ENCODE data around the gene SOS2. TPM values are rescaled to one million over a fixed set of nuclear protein-coding genes. Genes with fewer than 3 reads are reported as not detected.

SOS2 gene
- total RNA-seq, 1 experiment from 2014 or later: 2.4 TPM

- DNase-seq (ENCODE audit: low spot score): no peak
Measured at GRCh38 chr14:50116966-50117365, 114.4 kb downstream of the SOS2 start.

GRCh38 chr14:50116181-50116956, 115.0 kb downstream of the SOS2 start, which contains the start of gene VCPKMT:
VCPKMT (minus strand) TSS chr14:50116572; CDS start chr14:50116552, 20 bp downstream.
- DNase-seq (ENCODE audit: low spot score): peak; percentile 88

GRCh38 chr14:50113381-50114035, 117.9 kb downstream of the SOS2 start:
- no peak for DNase-seq (ENCODE audit: low spot score)

GRCh38 chr14:50110323-50111037, 120.9 kb downstream of the SOS2 start:
- DNase-seq (ENCODE audit: low spot score): no peak

- peak; percentile 23 for DNase-seq (ENCODE audit: low spot score)
Measured at GRCh38 chr14:50109342-50109741, 122.0 kb downstream of the SOS2 start.

- no peak for DNase-seq (ENCODE audit: low spot score)
Measured at GRCh38 chr14:50107850-50108249, 123.5 kb downstream of the SOS2 start.

- DNase-seq (ENCODE audit: low spot score): no peak
Measured at GRCh38 chr14:50106178-50106577, 125.2 kb downstream of the SOS2 start.

- no peak for DNase-seq (ENCODE audit: low spot score)
Measured at GRCh38 chr14:50103558-50103957, 127.8 kb downstream of the SOS2 start.

GRCh38 chr14:50101417-50101816, 130.0 kb downstream of the SOS2 start:
- no peak for DNase-seq (ENCODE audit: low spot score)

GRCh38 chr14:50100805-50101204, 130.6 kb downstream of the SOS2 start:
- DNase-seq (ENCODE audit: low spot score): no peak

GRCh38 chr14:50099335-50099734, 132.0 kb downstream of the SOS2 start:
- peak; percentile 43 for DNase-seq (ENCODE audit: low spot score)

- DNase-seq (ENCODE audit: low spot score): no peak
Measured at GRCh38 chr14:50095895-50096294, 135.5 kb downstream of the SOS2 start.

- no peak for DNase-seq (ENCODE audit: low spot score)
Measured at GRCh38 chr14:50094056-50094755, 137.2 kb downstream of the SOS2 start.

- DNase-seq (ENCODE audit: low spot score): no peak
Measured at GRCh38 chr14:50093496-50093895, 137.9 kb downstream of the SOS2 start.

- no peak for DNase-seq (ENCODE audit: low spot score)
Measured at GRCh38 chr14:50092006-50092555, 139.3 kb downstream of the SOS2 start.

- no peak for DNase-seq (ENCODE audit: low spot score)
Measured at GRCh38 chr14:50091240-50091913, 140.0 kb downstream of the SOS2 start.

GRCh38 chr14:50089208-50089607, 142.2 kb downstream of the SOS2 start:
- DNase-seq (ENCODE audit: low spot score): no peak

- no peak for DNase-seq (ENCODE audit: low spot score)
Measured at GRCh38 chr14:50088731-50089130, 142.6 kb downstream of the SOS2 start.

- DNase-seq (ENCODE audit: low spot score): no peak
Measured at GRCh38 chr14:50088117-50088515, 143.3 kb downstream of the SOS2 start.

- DNase-seq (ENCODE audit: low spot score): no peak
Measured at GRCh38 chr14:50087341-50088116, 143.8 kb downstream of the SOS2 start.

Data from HT-29 (cell line).